Measurements from ENCODE around the gene IER5L.
"Not testable (repeated sequence)": the region's sequence is repeated elsewhere in the genome, so short reads cannot be mapped to it uniquely, and the experiment has no call there.

The IER5L gene

DNA sequence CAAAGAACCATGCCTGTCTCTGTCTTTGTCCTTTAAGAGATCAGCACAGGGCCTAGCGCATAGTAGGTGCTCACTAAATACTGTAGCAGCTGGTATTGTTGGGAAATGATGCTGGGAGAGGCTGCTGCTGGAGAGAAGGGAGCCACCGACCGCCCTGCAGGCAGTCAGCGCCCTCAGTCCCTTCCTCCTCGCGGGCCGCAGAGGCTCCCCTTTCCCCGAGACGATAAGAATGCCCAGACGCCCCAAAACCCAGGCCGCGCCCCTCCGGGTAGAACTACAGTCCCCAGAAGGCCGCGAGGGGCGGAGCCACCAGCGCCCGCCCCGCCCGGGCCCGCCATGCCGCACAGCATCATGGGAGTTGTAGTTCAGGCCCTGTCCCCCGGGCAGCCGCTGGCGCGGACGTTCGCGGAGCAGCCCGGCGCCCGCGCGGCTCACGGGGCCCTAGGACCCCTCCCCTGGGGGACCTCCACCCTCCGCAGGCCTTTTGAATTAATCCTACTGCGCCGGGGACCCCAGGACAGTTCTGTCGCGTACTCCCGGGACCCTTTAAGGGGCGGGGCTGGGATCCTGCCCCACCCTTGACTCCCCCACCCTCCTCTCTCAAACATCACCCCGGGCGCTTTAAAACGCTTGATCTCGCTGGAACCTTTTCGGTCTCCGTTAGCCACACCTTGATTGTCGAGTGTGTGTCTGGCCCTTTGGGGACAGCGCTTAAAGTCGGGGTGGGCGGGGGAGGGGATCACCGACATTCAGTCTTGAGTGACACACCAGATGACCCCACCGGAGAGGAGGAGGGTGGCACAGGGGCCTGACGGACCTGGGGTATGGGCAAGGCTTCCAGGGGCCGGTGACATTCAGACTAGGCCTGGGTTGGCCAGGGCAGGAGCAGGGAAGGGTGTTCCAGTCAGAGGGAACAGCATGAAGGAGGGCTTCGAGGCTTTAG is 24.8 kb upstream of the IER5L start:
- DNase-seq, result peak; percentile 87

DNA sequence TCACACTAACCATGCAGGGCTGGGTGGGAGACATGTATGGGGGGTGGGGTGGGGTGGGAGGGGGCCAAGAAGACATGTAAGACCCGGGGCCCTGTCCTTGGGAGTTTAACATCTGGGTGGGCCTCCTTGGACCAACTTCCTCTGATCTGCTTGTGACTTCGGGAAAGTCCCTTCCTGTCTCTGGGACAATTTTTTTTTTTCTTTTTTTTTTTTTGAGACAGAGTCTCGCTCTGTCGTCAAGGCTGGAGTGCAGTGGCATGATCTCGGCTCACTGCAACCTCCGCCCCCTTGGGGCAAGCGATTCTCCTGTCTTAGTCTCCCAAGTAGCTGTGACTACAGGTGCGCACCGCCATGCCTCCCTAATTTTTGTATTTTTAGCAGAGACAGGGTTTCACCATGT is 23.8 kb upstream of the IER5L start:
- DNase-seq, result no peak

DNA sequence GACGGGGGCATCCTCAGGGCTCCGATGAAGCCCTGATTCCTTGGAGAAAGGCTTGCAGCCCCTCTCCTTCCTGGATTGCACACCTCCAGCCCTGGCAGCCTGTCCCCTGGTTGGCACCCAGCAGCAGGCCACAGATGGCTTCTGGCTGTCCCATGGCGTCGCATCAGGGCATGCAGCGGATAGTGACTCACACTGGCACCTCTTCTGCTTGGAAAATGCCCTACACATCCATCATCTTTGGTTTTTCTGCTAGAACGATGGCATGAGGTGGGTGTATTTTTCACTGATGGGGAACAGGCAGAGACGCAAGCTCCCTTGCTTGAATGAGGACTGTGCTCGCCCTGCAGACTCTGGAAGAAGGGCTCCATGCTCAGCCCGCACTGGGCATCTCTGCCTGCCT is 23.2 kb upstream of the IER5L start:
- DNase-seq, result no peak

DNA sequence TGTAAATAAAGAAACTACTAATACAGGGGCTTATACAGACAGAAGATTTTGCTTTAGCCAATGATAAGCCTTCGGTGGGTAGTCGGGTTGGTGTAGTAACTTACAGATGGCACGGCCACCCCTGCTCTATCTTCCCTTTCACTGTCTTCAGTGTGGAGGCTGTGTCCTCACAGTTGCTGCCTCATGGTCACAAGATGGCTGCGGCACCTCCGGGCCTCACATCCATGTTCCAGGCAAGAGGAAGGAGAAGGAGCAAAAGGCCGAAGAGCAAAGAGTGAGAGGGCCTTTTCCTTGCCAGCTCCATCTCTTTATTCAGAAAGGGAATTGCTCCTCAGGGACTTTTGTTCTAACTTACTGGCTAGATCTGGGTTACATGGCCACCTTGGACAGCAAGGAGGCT is 22.2 kb upstream of the IER5L start:
- DNase-seq, result no peak

DNA sequence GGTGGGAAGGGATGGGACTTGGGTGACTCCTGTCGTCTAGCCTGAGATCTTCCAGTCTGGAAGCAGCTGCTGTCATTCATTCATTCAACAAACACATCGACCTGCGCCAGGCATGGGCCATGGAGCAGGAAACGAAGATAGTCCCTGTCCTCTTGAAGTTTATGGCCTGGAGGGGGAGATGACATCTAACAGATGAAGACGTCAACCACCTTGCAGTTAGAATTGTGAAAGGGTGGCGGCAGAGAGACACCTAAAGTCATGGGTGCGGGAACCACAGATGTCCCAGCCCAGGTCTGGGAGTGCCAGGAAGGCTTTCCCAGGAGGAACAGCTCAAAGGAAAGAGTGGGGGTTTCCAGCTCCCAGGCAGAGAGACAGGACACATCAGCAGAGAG is 21.0 kb upstream of the IER5L start:
- DNase-seq, result no peak

DNA sequence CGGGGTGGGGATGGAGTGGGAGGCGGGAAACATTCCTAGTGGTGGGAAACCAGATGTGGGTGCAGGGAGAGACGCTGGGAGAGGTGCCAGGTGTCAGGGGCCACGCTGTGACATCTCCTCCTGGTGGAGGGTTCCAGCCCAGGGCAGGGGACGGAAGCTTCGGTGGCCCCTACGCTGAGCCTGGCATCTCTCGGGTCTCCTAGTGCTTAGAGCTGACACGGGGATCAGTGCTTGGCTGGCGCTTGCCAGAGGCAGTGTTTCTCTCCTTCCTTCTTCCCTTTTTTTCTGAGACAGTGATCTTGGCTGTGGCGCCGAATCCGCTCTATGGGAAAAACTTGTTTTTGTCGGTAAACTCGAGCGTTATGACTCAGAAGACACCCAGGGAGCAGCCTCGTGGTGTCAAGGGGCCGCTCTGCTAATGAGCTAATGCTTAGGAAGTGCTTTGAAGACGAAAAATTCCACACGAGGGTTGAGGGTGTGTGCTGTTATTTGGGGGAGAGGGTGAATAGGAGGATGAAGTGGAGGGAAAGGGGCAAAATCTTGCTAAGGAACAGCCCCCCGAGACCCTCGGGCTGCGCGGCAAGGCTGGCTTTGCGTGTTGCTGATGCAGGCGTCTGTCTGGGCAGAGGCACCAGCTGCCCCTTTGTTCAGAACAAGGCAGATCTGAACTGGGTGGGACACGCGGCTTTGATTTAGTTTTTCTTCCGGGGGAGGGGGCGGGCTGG is 20.4 kb upstream of the IER5L start:
- DNase-seq, result no peak

DNA sequence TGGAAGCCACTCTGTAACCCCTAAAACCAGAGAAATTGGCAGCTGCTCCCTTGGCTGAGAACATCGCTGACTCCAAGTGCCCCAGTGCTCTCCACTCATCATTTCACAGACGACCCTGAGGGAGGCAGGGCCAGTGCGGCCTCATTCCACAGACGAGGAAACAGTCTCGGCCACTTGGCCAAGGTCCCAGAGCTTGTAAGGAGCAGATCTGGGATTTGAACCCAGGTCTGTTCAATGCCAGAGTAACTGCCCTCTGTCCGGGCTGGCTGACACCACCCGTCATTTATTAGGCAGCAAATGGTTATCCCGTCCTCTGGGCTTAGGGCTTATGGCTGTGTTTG is 19.9 kb upstream of the IER5L start:
- no peak for DNase-seq

DNA sequence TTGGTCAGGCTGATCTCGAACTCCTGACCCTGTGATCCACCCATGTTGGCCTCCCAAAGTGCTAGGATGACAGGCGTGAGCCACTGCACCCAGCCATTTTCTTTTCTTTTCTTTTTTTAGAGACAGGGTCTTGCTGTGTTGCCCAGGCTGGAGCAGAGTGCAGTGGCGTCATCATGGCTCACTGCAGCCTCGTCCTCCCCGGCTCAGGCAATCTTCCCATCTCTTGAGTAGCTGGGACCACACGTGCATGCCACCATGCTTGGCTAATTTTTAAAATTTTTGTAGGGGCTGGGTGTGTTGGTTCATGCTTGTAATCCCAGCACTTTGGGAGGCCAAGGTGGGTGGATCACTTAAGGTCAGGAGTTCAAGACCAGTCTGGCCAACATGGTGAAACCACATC is 19.0 kb upstream of the IER5L start:
- not testable (repeated sequence) for DNase-seq

DNA sequence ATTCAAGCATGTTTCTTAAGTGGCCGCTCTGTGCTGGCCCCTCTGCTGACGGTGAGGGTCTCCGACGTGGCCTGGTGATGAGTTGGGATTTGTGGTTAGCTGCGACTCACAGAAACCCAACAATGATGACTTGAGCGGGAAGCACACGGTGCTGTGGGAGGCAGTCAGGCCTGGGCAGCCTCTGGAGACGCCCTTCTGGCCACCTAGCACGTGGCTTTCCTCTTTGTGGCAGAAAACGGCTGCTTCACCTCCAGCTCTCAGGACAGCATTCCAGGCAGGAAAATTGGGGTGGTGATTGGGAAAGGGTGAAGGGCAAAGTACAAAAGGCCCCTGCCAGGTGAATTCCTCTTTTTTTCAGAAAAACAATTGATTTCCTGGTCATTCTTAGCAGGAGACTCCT is 17.5 kb upstream of the IER5L start:
- no peak for DNase-seq

DNA sequence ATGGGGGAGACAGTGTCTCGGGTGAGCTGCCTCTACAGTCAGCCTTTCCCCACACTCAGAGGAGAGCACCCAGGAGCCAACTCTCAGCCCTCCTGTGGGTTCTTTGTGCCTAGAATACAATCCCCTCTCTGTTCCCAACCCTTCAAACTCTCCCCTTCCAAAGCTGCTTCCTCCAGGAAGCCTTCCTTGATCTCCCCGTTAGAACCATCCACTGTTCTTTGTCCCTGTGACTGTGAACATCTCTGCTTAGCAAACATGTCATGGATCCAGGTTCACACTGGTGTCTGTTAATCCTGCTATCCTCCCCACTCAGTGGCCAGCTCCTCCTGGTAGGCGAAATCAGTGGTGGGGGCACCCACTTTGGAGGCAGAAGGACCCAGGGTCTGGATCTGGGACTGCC is 16.2 kb upstream of the IER5L start:
- DNase-seq, result no peak

DNA sequence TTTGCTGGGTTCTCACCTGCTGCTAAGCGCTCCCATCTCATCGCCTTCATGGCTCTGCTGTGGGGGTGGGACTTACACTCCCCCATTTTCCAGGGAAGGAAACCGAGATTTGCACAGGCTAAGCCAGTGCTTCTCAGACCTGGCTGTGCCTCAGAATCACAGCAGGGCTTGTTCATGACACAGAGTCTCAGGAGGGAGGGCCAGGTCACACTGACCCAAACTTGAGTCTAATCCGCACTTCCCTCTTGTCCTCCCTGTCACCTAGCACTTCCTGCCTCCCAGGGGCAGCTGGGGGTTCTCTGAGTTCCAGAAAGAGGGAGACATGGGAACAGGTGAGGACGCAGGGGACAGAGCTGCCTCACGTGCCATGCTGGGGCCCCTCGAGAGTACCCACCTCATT is 15.6 kb upstream of the IER5L start:
- no peak for DNase-seq

DNA sequence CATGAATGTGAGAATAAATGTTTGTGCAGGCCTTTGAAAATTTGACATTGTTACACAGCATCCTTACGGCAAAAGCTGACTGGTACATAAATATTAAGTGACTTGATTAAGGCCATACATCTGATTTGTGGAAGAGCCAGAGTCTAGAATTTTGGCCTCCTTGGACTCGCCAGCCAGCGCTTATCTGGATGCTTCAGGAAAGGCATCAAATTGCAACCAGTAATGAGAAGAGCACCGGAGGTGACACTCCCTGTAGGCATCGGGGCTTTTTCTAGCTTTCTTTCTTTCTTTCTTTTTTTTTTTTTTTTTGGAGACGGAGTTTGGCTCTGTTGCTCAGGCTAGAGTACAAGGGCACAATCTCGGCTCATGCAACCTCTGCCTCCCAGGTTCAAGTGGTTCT is 13.2 kb upstream of the IER5L start:
- no peak for DNase-seq

DNA sequence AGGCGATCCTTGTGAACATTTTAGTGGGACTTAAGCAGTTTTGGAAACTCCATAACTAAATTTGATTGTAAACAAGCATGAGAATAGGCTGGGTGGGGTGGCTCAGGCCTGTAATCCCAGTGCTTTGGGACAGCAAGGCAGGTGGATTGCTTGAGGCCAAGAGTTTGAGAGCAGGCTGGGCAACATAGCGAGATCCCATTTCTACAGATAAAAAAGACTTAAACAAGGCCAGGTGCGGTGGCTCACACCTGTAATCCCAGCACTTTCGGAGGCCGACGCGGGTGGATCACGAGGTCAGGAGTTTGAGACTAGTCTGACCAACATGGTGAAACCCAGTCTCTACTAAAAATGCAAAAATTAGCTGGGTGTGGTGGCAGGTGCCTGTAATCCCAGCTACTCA is 11.9 kb upstream of the IER5L start:
- DNase-seq, result not testable (repeated sequence)

DNA sequence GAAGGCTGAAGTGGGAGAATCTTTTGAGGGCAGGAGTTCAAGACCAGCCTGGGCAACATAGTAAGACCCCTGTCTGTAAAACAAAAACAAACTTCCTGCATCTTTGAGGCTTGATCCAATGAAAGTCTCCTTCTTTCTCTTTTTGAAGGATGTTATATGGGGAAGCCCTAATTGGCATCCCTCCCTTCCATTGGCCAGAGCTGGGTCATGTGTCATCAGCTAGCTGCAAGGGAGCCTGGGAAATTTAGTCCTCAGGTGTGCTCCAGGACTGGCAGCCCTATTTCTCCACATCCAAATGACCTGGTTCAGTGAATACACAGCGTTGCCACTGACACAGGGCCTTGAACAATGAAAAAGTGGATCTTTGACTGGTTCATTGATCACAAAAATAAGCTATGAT is 9.0 kb upstream of the IER5L start:
- DNase-seq, result no peak

DNA sequence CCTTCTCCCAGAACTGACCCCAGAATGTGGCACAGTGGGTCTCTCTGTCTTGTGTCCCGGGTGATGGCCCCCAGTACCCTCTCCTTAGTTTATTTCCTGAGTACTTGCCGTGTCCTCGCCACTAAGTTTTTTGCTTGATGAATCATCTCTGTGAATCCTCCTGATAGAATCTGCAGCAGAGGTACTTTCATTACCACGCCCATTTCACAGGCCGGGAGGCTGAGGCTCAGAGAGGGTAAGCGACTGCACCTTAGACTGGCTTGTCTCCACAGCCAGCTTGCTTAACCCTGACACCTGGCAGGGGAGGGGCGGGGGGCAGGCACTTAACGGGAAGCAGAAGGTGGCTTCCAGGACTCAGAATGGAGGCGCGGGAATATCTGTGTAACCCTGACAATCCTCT is 7.9 kb upstream of the IER5L start:
- no peak for DNase-seq

DNA sequence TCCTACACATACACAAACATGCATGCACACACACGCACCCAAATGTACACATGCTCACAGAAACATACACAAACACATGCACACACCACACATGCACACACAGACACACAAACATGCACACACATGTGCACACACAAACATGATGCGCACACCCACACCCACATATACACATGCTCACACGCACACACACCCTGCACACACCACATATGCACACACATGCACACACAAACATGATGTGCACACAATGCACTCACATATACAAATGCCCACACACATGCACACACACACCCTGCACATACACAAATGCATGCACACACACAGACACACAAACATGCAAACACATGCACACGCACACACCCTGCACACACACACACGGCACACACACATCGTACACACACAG is 7.3 kb upstream of the IER5L start:
- no peak for DNase-seq

DNA sequence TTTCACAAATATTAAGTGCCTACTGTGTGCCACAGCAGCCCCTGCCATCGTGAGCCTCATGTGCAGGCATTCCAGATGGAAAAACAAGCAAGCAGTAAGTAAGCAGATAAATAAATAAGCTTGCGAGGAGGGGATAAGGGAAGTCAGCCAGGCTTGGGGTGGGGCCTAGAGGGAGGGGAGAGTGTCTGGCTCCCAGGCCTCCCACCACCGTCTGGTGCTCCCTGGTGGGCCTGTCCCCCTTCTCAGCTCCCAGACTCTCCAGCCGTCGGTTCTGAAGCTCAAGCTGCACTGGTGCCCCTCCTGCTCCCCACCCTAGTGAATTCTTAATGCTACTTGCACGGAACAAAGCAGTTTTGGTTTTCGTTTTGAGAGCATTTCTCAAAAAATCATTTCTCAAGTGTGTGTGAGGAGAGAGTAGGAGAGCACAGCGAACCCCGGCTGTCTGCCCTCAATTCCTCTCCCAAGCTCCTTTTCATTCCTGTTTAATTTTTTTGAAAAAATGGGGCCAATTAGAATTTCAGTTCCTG is 6.6 kb upstream of the IER5L start:
- no peak for DNase-seq

DNA sequence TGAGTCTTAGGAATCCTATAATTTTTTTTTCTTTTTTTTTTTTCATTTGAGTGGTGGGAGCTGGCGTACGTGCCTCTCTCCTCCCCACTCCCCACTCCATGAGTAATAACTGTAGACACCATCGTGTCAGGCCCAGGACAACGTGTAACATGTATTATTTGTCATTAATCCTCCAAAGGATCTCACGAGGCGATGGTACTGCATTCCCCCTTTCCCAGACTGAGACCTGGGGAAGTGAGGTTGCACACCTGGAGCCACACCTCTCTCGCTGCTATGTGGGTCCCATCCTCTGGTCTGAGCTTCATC is 6.1 kb upstream of the IER5L start:
- no peak for DNase-seq

DNA sequence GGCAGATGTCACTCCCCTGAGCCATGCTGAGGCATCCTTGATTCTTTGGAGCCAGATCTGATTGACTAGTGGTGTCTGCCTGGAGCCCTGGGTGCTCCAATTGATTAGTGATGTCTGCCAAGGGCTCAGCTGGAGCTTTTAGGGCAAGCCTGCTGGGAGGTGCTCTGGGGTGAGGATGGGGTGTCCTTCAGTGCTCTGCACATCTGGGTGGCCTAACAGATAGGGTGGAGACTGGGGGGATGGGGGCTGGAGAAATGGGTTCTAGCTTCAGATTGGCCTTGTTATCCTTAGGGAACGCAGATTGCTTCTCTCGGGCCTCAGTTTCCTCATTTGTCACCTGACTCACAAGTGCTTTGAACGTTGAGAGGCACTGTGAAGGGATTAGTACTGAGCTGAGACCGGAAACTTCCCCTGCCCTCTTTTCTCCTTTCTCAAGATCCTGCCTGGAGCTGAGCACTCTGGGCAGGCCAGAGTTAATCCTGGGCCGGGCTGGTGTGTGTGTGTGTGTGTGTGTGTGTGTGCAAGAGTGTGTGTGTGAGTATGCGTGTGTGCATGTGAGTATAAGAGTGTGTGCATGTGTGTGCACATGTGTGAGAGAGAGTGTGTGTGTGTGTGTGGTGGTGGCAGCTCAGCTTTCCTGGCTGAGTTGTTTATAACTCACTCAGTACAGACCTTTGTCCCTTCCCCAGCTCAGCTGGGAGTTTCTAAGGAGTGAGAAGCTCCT is 5.6 kb upstream of the IER5L start:
- DNase-seq, result no peak

DNA sequence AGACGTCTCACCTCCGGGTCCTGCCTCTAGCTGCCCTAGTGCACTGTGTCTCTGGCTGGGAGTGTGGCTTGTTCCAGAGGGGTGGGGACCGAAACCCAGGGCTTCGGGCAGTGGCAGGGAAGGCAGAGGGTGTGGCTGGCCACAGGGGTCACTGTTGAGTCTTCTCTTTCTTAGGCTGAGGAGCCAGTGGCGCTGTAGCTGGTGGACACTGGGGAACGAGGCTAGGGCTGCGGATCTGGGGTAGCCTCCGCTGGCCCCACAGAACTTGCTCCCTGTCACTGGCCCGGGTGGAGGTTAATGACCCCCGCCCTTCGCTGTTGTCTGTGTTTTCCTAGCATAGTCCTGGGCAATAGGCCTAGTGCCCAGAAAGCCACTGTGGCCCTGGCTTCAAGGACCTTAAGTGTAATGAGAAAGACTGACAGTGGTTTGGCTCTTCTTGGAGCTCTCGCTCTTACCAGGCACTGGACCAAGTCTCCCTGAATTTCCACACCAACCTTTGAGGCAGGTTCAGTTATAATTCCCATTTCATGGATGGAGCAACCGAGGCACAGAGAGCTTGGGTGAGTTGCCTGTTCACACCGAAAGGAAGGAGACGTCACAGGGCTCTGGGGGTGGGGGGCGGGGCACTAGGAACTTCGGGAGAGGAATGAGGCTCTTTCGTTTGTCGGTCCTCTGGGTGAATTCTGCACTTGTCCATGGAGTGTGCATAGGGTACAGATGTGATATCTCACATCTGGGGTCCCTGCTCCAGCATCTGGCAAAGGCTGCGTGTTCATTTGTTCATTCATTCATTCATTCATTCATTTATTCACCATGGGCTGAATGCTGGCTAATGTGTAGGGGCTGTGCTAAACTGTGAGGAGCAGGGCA is 4.8 kb upstream of the IER5L start:
- DNase-seq, result no peak

DNA sequence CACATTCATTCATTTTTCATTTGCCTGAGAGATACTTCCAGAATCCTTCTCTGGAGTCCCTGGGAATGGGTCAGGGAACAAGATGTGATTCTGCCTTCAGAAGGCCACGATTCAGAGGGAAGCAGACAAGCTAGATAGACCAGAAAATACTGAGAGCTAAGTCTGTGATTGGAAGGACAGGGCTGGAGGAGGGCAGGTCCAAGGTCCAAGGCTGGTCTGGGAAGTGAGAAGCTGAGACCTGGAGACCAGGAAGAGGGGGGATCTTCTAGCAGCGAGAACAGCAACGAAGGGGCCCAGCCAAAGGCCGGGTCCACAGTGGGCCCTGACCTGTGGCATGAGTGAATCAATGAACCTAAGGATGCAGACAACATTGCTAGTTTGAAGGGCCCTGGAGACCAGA is 4.1 kb upstream of the IER5L start:
- no peak for DNase-seq

DNA sequence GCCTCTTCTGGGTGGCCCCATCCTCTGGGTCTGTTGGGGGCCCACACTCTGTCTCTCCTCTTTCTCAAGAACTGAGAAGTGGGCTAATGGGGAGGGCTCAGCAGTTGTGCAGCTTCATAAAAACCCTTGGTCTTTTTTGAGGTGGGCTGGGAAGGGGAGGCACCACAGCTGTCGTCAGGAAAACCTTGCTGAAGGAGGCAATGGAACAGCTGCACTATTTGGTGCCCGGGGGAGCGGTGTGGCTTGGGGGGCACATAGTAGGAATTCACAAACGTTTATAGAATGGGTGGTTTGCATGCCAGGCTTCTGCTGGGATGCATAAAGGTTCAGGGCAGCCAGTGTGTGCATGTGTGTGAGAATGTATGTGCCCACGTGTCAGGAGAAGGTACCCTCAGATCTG is 3.2 kb upstream of the IER5L start:
- DNase-seq, result no peak

Measured in central memory CD4-positive, alpha-beta T cell (primary cell).